ENCODE results near the gene SGCG. TPM values are rescaled to one million over a fixed set of nuclear protein-coding genes. Genes with fewer than 3 reads are reported as not detected.

Gene SGCG
- total RNA-seq, 4 donors from 2014 or later: 2.5 TPM; not detected in 3

GRCh38 chr13:23185542-23185941 is 4.8 kb downstream of the SGCG start:
- Histone ChIP-seq H3K27me3 (no peaks in the 10 kb centered on the region), H3K4me1 (no peaks in the 10 kb centered on the region), H3K9me3 (peaks cover 0 to 3% (median 0%) of the 10 kb centered on the region in 4 donors), H3K27ac (no peak overlapping the region), H3K36me3 (no peaks in the 10 kb centered on the region), H3K4me3 (no peak overlapping the region)
- DNase-seq: no peak
- no peak for TF ChIP-seq CTCF (IDR thresholded peaks at IDR 0.05)
- TF ChIP-seq POLR2A (IDR thresholded peaks at IDR 0.05): no peak

GRCh38 chr13:23201870-23202269 is 21.1 kb downstream of the SGCG start:
- Histone ChIP-seq H3K27me3 (no peaks in the 10 kb centered on the region), H3K4me3 (no peak overlapping the region), H3K27ac (no peak overlapping the region), H3K9me3 (no peaks in the 10 kb centered on the region), H3K4me1 (no peaks in the 10 kb centered on the region), H3K36me3 (no peaks in the 10 kb centered on the region)
- TF ChIP-seq CTCF (IDR thresholded peaks at IDR 0.05): no peak
- TF ChIP-seq POLR2A (IDR thresholded peaks at IDR 0.05): no peak
- no peak for DNase-seq

GRCh38 chr13:23202383-23202782 is 21.6 kb downstream of the SGCG start:
- TF ChIP-seq CTCF (IDR thresholded peaks at IDR 0.05): no peak
- no peak for TF ChIP-seq POLR2A (IDR thresholded peaks at IDR 0.05)
- Histone ChIP-seq H3K27me3 (no peaks in the 10 kb centered on the region), H3K4me1 (no peaks in the 10 kb centered on the region)

GRCh38 chr13:23203516-23203915 is 22.7 kb downstream of the SGCG start:
- H3K27ac ChIP-seq: no peak overlapping the region
- no peak overlapping the region for H3K4me3 ChIP-seq
- TF ChIP-seq CTCF (IDR thresholded peaks at IDR 0.05) (no peak), POLR2A (IDR thresholded peaks at IDR 0.05) (no peak)
- H3K27me3 ChIP-seq: no peaks in the 10 kb centered on the region
- DNase-seq: no peak
- H3K4me1 ChIP-seq: no peaks in the 10 kb centered on the region
- H3K36me3 ChIP-seq: no peaks in the 10 kb centered on the region
- H3K9me3 ChIP-seq: no peaks in the 10 kb centered on the region

More at GRCh38 chr13:23202383-23202782, 21.6 kb downstream of the SGCG start:
- H3K27ac ChIP-seq: no peak overlapping the region
- H3K36me3 ChIP-seq: no peaks in the 10 kb centered on the region
- no peak for DNase-seq
- no peaks in the 10 kb centered on the region for H3K9me3 ChIP-seq
- H3K4me3 ChIP-seq: no peak overlapping the region

- no peaks in the 10 kb centered on the region for H3K27me3 ChIP-seq
These were observed 25.0 kb downstream of the SGCG start for GRCh38 chr13:23205807-23206206.

More at GRCh38 chr13:23205807-23206206, 25.0 kb downstream of the SGCG start:
- Histone ChIP-seq H3K4me1 (no peaks in the 10 kb centered on the region), H3K27ac (no peak overlapping the region), H3K36me3 (no peaks in the 10 kb centered on the region), H3K4me3 (no peak overlapping the region), H3K9me3 (no peaks in the 10 kb centered on the region)
- TF ChIP-seq CTCF (IDR thresholded peaks at IDR 0.05) (no peak), POLR2A (IDR thresholded peaks at IDR 0.05) (no peak)
- DNase-seq: no peak
